Activated naive CD8-positive, alpha-beta T cell treated with anti-CD3 and anti-CD28 coated beads for 36 hours (primary cell): ENCODE data around the gene TSPAN13. TPM values are rescaled to one million over a fixed set of nuclear protein-coding genes. Genes with fewer than 3 reads are reported as not detected.
"Not testable (repeated sequence)": the region's sequence is repeated elsewhere in the genome, so short reads cannot be mapped to it uniquely, and the experiment has no call there.

Source experiments
- DNase-seq: peaks from one replicate; pipeline ENCODE4 v3.0.0; 2021
- H3K27ac Mint-ChIP-seq: one replicate; pipeline ENCODE4 v1.8.0; 2022; ENCODE audit warnings: mild to moderate bottlenecking, moderate library complexity, mixed read lengths
- H3K27me3 Mint-ChIP-seq: one replicate; pipeline ENCODE4 v1.8.0; 2022; ENCODE audit warnings: mild to moderate bottlenecking, mixed read lengths
- H3K36me3 Mint-ChIP-seq: one replicate; pipeline ENCODE4 v1.8.0; 2021; ENCODE audit warnings: mild to moderate bottlenecking, mixed read lengths
- H3K4me1 Mint-ChIP-seq: one replicate; pipeline ENCODE4 v1.8.0; 2021; ENCODE audit warnings: mixed read lengths
- H3K4me3 Mint-ChIP-seq: one replicate; pipeline ENCODE4 v1.8.0; 2022; ENCODE audit warnings: mild to moderate bottlenecking, moderate library complexity, mixed read lengths
- H3K9me3 Mint-ChIP-seq: one replicate; pipeline ENCODE4 v1.8.0; 2022; ENCODE audit warnings: mixed read lengths
- total RNA-seq, 2 experiments: library from RNA; stranded (reverse); gene quantifications; one replicate each; pipeline ENCODE4 v1.2.3, GENCODE V29; 2021

Gene TSPAN13
- total RNA-seq, 2 experiments from 2014 or later: 1.1 to 1.4 TPM

DNA sequence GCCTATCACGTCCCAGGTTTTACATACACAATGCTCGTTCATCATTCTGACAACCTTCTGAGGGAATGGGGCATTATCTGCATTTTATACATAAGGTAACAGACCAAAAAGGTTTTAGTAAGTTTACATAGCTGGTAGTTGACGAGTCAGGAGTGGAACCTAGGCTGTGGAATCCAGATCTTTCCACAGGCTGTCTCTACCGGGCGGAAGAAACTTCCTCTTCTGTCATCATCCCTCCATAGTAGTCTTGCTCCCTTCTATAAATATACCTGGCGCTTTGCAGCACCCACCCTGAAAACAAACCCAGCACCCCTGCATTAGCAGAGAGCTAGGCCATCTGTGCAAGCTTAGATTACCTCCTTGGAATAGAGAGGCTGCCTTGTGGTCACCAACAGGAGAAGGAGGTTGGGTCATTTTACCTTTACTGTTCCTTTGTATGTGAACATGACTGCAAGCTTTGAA, 1.3 kb downstream of the TSPAN13 start:
- Mint-ChIP-seq H3K27ac (no peak overlapping the region), H3K9me3 (no peaks in the 10 kb centered on the region), H3K4me1 (peaks cover 10% of the 10 kb centered on the region), H3K27me3 (peaks cover 43% of the 10 kb centered on the region), H3K36me3 (no peaks in the 10 kb centered on the region), H3K4me3 (peak overlapping the region; percentile 71)
- DNase-seq: no peak

DNA sequence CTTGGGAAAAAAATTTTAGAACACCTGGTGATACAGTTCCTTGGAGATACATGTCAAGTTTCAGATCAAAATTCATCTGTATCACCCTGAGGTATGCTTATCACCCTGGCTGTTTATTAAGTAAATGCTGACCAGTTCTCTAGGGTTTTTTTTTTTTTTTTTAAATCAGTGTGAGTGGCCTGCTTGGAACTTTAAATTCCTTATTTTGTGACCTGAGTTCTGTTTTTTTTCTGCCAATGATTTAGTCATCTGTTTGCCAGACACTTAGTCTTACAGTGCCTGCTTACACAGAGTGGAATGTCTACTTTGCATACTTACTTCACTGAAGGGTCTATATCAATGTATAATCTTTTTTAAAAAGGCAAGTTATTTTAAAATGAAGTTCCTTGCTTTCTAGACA, 1.8 kb downstream of the TSPAN13 start:
- Mint-ChIP-seq H3K27ac (no peak overlapping the region), H3K4me3 (no peak overlapping the region), H3K36me3 (no peaks in the 10 kb centered on the region), H3K9me3 (no peaks in the 10 kb centered on the region), H3K27me3 (peaks cover 43% of the 10 kb centered on the region), H3K4me1 (peaks cover 10% of the 10 kb centered on the region)
- DNase-seq: no peak

- Mint-ChIP-seq H3K36me3 (no peaks in the 10 kb centered on the region), H3K4me3 (no peak overlapping the region), H3K27ac (no peak overlapping the region), H3K4me1 (peaks cover 10% of the 10 kb centered on the region), H3K9me3 (no peaks in the 10 kb centered on the region), H3K27me3 (peaks cover 36% of the 10 kb centered on the region)
- no peak for DNase-seq
These were observed 4.5 kb downstream of the TSPAN13 start for GRCh38 chr7:16758036-16758435.

GRCh38 chr7:16758631-16759611, 5.4 kb downstream of the TSPAN13 start:
- Mint-ChIP-seq H3K27ac (no peak overlapping the region), H3K27me3 (peaks cover 33% of the 10 kb centered on the region), H3K4me3 (no peak overlapping the region), H3K9me3 (no peaks in the 10 kb centered on the region), H3K36me3 (no peaks in the 10 kb centered on the region), H3K4me1 (peaks cover 9% of the 10 kb centered on the region)
- DNase-seq: no peak

DNA sequence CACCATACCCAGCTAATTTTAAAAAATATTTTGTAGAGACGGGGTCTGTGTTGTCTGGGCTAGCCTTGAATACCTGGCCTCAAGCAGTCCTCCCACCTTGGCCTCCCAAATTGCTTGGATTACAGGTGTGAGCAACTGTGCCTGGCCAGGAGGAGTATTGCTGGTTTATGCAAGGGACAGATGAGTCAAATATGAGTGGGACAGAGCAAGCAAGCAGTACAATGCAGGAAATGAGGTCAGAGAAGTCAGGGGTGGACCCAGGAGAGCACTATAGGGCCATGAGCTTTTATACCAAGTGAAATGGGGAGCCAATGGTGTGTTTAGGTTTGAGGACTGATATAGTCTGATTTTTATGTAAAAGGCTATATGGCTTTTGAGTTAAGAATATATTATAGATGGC, 6.3 kb downstream of the TSPAN13 start:
- no peak overlapping the region for H3K27ac Mint-ChIP-seq
- no peaks in the 10 kb centered on the region for H3K36me3 Mint-ChIP-seq
- no peak for DNase-seq
- H3K9me3 Mint-ChIP-seq: no peaks in the 10 kb centered on the region
- peaks cover 1% of the 10 kb centered on the region for H3K4me1 Mint-ChIP-seq
- no peak overlapping the region for H3K4me3 Mint-ChIP-seq
- H3K27me3 Mint-ChIP-seq: peaks cover 24% of the 10 kb centered on the region

DNA sequence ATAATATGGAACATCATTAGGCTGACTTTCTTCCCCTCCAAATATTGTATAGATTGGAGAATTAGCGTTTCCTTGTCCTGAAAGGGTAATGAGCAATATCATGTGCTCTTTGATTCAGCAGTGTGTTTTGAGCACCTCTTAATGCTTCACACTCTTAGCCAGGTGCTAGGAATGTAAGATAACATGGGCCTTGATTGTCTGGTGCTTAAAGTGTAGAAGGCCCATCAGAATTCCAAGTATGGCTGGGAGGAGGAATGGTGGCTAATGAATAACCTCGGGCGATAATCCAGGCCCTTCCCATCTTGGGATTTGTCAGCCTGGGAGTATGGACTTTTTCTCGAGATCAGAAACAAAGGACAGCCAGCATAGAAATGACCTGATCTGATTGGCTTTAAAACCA, 8.6 kb downstream of the TSPAN13 start:
- Mint-ChIP-seq H3K27ac (no peak overlapping the region), H3K27me3 (peaks cover 3% of the 10 kb centered on the region), H3K4me1 (peaks cover 1% of the 10 kb centered on the region), H3K4me3 (no peak overlapping the region), H3K9me3 (no peaks in the 10 kb centered on the region), H3K36me3 (no peaks in the 10 kb centered on the region)
- DNase-seq: no peak

GRCh38 chr7:16764942-16765341, 11.4 kb downstream of the TSPAN13 start:
- no peak for DNase-seq
- H3K36me3 Mint-ChIP-seq: no peaks in the 10 kb centered on the region
- H3K27me3 Mint-ChIP-seq: no peaks in the 10 kb centered on the region
- no peaks in the 10 kb centered on the region for H3K4me1 Mint-ChIP-seq
- no peak overlapping the region for H3K27ac Mint-ChIP-seq
- no peak overlapping the region for H3K4me3 Mint-ChIP-seq
- no peaks in the 10 kb centered on the region for H3K9me3 Mint-ChIP-seq

- H3K4me3 Mint-ChIP-seq: no peak overlapping the region
- H3K36me3 Mint-ChIP-seq: no peaks in the 10 kb centered on the region
- H3K9me3 Mint-ChIP-seq: no peaks in the 10 kb centered on the region
- no peaks in the 10 kb centered on the region for H3K4me1 Mint-ChIP-seq
- H3K27ac Mint-ChIP-seq: no peak overlapping the region
- DNase-seq: no peak
- peaks cover 2% of the 10 kb centered on the region for H3K27me3 Mint-ChIP-seq
These were observed 11.9 kb downstream of the TSPAN13 start for GRCh38 chr7:16765436-16765859.

DNA sequence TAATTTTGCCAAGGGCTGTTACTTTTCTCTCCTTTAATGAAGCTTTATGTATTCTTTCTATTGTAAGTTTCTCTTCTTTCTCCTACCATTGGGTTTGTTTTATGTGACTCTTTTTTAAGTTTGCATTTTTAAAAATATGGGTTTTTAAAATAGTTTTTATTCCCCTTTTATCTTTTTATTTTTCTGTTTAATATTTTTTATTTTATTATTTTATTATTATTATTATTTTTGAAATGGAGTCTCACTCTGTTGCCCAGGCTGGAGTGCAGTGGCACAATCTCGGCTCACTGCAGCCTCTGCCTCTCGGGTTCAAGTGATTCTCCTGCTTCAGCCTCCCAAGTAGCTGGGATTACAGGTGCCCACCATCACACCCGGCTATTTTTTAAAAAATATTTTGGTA, 16.4 kb downstream of the TSPAN13 start:
- not testable (repeated sequence) for H3K9me3 Mint-ChIP-seq, H3K27ac Mint-ChIP-seq, H3K4me1 Mint-ChIP-seq, DNase-seq, H3K36me3 Mint-ChIP-seq, H3K27me3 Mint-ChIP-seq, H3K4me3 Mint-ChIP-seq

DNA sequence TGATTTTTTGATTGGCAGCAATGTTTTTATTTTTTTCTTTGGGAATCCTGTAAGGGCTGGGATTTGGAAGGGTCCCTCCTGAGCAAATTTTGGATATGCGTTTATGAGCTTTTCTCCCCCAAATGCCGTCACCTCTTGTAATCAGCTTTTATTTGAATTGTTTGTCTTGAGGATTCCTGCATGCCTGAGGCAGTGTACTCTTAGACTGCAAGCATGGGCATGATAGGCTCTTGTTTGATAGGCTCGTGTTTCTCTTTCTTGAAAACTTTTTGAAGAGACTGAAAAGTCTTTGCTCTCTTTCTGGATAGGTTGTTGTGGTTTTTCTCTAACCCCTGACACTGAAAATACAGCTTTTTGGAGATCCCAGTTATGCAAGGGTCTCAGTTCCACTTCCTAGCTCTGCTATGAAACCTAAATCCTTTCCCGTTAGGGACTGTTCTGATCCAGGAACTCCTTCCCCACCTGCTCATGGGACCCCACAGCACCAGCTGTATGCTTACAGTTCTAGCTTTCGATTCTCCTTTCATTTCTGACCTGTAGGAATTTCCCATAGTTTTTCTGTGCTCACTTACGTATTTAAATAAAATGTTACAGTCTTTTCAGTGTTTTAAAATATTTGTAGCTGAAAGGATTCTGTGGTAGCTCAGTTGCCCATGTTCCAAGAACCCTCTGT, 17.2 kb downstream of the TSPAN13 start:
- H3K36me3 Mint-ChIP-seq: no peaks in the 10 kb centered on the region
- no peak overlapping the region for H3K4me3 Mint-ChIP-seq
- no peak overlapping the region for H3K27ac Mint-ChIP-seq
- DNase-seq: no peak
- peaks cover 9% of the 10 kb centered on the region for H3K27me3 Mint-ChIP-seq
- H3K9me3 Mint-ChIP-seq: no peaks in the 10 kb centered on the region
- no peaks in the 10 kb centered on the region for H3K4me1 Mint-ChIP-seq

GRCh38 chr7:16773326-16773725, 19.8 kb downstream of the TSPAN13 start:
- no peaks in the 10 kb centered on the region for H3K4me1 Mint-ChIP-seq
- H3K27me3 Mint-ChIP-seq: peaks cover 9% of the 10 kb centered on the region
- H3K27ac Mint-ChIP-seq: no peak overlapping the region
- DNase-seq: no peak
- no peaks in the 10 kb centered on the region for H3K36me3 Mint-ChIP-seq
- no peak overlapping the region for H3K4me3 Mint-ChIP-seq
- no peaks in the 10 kb centered on the region for H3K9me3 Mint-ChIP-seq

- H3K27me3 Mint-ChIP-seq: peaks cover 9% of the 10 kb centered on the region
- no peak overlapping the region for H3K27ac Mint-ChIP-seq
- DNase-seq: no peak
- no peaks in the 10 kb centered on the region for H3K36me3 Mint-ChIP-seq
- no peak overlapping the region for H3K4me3 Mint-ChIP-seq
- no peaks in the 10 kb centered on the region for H3K4me1 Mint-ChIP-seq
- no peaks in the 10 kb centered on the region for H3K9me3 Mint-ChIP-seq
These were observed 20.3 kb downstream of the TSPAN13 start for GRCh38 chr7:16773884-16774283.

GRCh38 chr7:16774294-16774693, 20.7 kb downstream of the TSPAN13 start:
- no peaks in the 10 kb centered on the region for H3K4me1 Mint-ChIP-seq
- no peak overlapping the region for H3K27ac Mint-ChIP-seq

GRCh38 chr7:16774986-16775385, 21.4 kb downstream of the TSPAN13 start:
- no peak overlapping the region for H3K4me3 Mint-ChIP-seq
- no peaks in the 10 kb centered on the region for H3K4me1 Mint-ChIP-seq
- peaks cover 9% of the 10 kb centered on the region for H3K27me3 Mint-ChIP-seq
- H3K36me3 Mint-ChIP-seq: no peaks in the 10 kb centered on the region
- H3K27ac Mint-ChIP-seq: no peak overlapping the region
- no peaks in the 10 kb centered on the region for H3K9me3 Mint-ChIP-seq
- no peak for DNase-seq

More at GRCh38 chr7:16774294-16774693, 20.7 kb downstream of the TSPAN13 start:
- DNase-seq: no peak
- H3K36me3 Mint-ChIP-seq: no peaks in the 10 kb centered on the region
- no peak overlapping the region for H3K4me3 Mint-ChIP-seq
- peaks cover 9% of the 10 kb centered on the region for H3K27me3 Mint-ChIP-seq
- no peaks in the 10 kb centered on the region for H3K9me3 Mint-ChIP-seq

DNA sequence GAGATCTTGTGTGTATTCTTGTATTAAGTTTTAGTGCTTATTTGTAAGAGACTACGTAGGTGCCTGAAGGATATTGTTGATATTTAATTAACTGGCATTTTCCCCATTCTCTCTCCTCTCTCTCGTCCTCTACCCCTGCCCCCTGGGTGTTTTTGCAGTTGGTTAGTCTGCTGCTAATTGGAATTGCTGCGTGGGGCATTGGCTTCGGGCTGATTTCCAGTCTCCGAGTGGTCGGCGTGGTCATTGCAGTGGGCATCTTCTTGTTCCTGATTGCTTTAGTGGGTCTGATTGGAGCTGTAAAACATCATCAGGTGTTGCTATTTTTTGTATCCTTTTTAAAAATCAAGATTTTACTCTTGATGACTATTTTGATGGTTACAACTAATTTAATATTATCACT, 22.5 kb downstream of the TSPAN13 start:
- no peaks in the 10 kb centered on the region for H3K9me3 Mint-ChIP-seq
- no peaks in the 10 kb centered on the region for H3K4me1 Mint-ChIP-seq
- DNase-seq: no peak
- no peak overlapping the region for H3K4me3 Mint-ChIP-seq
- no peak overlapping the region for H3K27ac Mint-ChIP-seq
- H3K27me3 Mint-ChIP-seq: peaks cover 2% of the 10 kb centered on the region
- no peaks in the 10 kb centered on the region for H3K36me3 Mint-ChIP-seq
